Hepatocyte (in vitro differentiated cells): ENCODE data around the gene TEN1.

ENCODE experiments used
- CTCF ChIP-seq: fragments of 200-600 bp; sonication (generic); IDR thresholded peaks from 2 replicates; pipeline ENCODE4 v1.5.1; 2016; ENCODE audit warnings: antibody characterized with exemption, mild to moderate bottlenecking; ENCODE audit not compliant: poor library complexity
- EZH2phosphoT487 ChIP-seq: fragments of 200-600 bp; sonication (generic); IDR thresholded peaks from one replicate; pipeline ENCODE4 v1.6.1; 2018; ENCODE audit warnings: antibody characterized with exemption, mild to moderate bottlenecking, low read depth, moderate library complexity; ENCODE audit not compliant: unreplicated experiment, severe bottlenecking

- TF ChIP-seq CTCF (no peak), EZH2phosphoT487 (no peak)
These were observed 13.6 kb upstream of the TEN1 start for GRCh38 chr17:75965468-75965867.
